Measurements from ENCODE around the gene SLC2A1.

The SLC2A1 gene

DNA sequence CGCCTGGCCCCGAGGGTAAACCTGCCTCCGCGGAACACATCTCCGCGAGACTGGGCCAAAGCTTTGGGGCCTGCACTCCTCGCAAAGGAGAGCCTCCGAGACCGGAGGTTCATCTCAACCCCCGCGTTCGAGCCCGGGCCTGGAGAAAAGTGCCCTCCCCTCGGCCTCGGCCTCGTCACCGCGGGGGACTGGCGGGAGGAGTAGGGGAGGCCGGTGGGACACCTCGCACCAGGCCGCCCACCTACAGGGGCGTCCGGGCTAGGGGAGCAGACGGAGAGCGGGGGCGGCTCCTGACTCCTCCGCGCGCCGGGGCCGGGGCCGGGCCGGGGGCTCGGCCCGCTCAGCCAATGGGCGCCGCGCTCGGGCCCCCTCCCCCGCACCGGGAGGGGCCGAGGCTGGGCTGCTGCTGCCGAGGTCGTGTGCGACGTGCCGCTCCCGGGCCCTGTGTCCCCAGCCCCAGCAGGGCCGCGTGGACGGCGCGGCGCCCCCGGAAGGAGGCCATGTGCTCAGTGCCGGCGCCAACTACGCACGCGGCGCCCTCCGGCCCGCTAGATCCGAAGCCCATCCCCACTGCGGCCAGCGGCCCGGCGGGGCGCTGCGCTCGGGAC is 684 bp downstream of the SLC2A1 start:
- peak; percentile 92 for DNase-seq

DNA sequence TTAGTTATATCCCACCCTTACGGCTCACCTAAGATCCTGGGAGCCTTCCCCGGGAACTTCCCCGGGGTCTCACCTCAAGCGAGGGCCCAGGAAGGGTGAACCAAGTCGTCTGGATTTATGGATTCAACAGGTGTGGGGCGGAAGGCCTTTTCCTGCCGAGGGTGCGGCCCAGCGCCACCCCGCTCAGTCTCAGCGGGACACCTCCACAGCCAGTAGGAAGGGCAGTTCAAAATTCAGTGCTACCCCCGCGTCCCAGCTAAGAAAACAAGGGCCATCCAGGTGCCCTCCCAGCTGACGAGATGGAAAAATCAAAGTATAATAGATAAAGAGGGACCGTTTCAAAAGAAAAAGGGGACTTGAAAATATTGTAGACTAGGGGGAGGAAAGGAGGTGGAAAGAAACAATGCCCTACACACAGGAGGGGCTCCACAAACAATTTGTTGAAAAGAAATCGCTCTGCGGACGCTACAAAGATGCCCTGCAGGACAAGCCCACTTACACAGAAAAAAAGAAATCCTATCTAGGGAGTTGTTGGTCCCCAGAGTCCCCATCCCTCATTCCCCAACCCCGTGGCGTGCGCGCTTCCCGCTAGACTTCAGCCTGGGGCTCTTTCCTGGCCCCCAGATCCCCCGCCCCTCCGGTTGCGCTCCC is 1.3 kb downstream of the SLC2A1 start:
- DNase-seq: peak; percentile 76

DNA sequence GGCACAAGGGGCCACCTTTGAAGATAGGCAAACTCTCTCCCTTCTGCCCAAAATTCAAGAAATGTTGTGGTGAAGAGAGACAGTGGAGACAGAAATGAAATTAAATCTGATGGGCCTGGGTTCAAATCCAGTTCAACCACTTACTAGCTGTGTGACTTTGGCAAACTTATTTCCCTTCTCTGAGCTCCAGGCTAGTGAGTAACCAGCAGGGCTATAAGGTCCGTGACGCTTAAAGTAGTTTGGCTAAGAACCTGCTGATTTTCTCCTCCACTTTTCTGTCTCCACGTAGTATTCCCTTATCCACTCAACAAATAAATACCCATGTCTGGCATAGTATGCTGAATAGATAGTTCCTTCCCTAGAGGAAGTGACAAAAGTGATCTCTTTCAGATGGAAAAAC is 1.9 kb downstream of the SLC2A1 start:
- DNase-seq: no peak

DNA sequence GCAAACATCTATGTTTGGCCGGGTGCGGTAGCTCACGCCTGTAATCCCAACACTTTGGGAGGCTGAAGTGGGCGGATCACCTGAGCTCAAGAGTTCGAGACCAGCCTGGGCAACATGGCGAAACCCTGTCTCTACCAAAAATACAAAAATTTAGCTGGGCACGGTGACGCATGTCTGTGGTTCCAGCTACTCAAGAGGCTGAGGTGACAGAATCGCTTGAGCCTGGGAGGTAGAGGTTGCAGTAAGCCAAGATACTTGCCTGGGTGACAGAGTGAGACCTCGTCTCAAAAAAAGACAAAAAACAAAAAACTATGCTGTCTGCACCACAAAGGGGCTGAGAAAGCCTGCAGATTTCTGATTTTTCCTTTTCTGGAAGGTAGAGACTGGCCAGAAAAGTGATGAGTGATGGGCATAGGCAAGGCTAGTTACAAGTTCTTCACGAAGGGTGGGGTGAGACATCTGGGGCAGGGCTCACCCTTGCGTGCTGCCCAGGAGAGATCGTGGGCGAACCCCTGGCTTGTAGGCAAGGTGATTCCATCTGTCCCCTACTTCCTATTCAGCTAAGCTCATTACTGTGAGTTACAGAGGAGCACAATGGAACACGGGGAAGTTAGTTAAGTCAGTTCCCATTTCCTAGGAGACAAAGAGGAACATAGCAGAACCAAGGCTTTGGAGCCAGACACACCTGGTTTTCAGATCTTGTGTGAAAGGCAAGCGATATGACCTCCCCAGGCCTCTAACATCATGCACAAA is 3.2 kb downstream of the SLC2A1 start:
- no peak for DNase-seq

DNA sequence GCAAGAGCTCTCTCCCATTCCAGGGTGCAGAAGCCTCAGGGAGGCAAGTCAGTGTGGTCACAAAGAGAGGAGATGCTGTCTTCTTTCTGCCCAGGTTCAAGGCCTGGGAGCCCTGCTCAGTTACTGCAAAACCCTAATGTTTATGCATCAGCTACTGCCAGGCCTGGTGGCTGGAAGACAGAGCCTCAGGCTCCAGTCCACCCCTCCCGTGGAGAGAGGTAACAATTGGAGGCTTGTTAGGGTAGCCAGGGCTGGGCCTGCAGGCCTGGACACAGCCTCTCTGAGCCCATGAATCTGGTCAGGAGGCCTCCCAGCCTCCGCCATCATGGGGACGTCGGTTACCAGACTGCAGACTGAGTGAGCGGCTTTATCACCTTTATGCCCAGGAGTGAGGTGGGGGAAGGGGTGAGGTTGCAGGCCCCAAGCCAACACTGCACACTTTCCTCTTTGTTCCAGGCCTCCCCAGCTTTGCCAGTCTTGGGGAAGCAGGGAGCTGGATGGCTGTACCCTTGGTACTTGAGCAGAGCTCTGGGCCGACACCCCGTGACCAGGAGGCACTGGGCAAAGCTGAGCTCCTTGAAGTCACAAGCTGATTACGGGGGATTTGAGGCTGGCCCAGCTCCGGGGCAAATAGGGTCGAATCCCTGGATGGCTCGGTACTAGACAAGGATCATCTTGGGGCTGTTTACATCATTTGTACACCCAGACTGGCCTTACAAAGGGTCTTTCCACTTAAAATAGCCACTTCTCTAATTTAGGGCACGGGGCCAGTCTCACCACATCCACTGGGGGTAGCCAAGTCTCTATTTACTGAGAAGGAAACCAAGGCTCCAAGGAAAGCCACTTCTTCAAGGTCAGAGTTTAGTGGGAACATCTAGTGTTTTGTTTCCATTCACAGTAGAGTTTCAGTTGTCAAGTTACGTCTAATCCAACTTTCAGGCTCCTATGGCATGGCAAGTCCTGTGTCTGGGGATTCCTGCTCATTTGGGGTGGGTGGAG is 5.2 kb downstream of the SLC2A1 start:
- no peak for DNase-seq

DNA sequence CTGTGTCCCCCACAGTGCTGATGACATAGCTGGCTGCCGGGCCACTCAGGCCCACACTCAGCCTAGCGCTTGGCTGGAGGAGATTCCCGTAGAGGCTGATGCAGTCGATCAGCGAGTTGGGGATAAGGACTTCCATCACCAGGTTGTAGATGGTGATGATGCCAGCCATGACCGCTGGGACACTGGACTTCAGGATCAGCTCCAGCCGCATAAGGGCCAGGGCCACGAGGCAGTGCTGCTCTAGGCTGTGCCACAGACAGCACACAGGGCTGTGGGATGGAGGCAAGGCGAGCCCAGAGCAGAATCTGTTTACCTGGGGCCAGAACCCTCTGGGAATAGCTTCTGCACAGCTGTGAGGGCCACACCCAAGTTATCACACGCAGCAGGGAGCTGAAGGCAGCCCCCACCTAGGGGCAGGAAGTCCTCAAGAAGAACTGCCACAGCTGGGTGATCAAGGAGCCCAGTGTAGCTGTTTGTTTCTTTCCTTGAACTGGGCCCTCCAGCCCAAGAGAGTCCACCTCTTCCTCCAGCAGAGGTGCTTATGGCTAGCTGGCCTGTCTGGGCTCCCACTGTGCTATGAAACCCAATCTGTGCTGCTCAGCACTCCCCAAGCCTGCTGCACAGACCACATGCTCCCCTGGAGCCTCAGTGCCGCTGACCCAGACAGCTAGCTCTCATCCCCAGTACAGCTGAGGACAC is 6.2 kb downstream of the SLC2A1 start:
- peak; percentile 78 for DNase-seq

DNA sequence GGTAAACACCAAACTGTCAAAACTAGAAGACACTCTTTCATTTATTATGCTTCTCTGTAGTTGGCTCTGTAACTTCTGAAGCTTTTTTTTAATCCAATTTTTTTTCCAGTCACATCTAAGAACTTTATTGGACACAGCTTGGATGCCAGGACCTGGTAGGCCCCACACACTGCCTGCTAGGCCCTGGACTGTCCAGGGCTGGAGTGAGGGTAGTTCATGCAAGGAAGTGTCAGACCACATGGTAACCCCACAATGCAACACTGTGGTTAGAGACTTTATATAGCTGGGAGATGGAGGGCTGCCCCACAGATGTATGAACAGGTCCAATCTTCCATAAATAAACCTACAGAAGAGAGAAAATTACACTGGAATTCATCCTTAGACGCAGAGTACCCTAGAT is 7.1 kb downstream of the SLC2A1 start:
- no peak for DNase-seq

DNA sequence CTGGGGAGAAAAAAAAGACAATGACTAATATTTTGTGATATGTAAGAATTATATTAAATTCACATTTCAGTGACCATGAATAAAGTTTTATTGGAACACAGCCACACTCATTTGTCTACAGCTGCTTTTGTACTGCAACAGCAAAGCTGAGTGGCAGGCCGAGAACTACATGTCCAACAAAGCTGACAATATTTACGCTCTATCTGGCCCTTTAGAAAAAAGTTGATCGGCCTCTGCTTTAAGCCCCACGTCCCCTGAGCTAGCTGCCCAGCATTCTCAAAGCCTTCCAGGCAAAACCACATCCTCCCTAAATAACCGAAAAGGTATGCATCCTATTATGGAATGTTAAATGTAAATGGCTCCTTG is 8.6 kb downstream of the SLC2A1 start:
- no peak for DNase-seq

DNA sequence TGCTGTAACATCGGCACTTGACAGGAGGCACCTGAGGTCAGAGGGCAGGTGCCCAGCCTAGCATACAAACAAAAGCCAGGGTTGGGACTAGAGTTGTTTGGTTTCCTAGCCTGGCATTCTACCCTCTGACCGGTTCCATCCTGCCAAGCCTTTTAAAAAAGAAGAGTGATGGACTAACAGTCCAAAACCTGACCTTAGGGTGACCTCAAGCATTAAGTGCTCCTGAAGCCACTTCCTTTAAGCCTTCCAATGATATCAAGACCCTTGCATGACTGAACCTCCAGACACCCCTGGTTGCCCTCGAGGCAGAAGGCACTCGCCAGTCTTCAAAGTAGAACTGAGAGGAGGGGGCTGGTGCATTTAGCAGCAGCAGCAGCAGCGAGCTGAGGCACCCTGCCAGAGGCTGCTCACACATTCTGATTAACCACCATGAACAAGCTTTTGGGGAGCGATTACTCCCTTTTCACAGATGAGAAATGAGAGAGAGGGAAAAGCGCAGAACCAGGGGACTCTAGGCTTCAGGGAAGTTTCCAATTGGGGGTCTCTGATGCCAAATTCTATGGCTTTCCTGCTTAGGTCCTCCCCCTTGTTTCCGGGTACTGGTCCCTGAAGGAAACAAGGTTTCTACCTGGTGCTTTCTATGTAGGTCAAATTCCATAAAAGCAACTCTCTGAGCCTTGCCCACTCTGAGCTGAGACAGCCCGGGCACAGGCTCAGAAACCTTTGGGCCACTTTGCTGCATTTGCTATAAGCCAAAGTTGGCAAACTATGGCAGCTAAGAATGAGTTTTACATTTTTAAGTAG is 9.2 kb downstream of the SLC2A1 start:
- DNase-seq: no peak

DNA sequence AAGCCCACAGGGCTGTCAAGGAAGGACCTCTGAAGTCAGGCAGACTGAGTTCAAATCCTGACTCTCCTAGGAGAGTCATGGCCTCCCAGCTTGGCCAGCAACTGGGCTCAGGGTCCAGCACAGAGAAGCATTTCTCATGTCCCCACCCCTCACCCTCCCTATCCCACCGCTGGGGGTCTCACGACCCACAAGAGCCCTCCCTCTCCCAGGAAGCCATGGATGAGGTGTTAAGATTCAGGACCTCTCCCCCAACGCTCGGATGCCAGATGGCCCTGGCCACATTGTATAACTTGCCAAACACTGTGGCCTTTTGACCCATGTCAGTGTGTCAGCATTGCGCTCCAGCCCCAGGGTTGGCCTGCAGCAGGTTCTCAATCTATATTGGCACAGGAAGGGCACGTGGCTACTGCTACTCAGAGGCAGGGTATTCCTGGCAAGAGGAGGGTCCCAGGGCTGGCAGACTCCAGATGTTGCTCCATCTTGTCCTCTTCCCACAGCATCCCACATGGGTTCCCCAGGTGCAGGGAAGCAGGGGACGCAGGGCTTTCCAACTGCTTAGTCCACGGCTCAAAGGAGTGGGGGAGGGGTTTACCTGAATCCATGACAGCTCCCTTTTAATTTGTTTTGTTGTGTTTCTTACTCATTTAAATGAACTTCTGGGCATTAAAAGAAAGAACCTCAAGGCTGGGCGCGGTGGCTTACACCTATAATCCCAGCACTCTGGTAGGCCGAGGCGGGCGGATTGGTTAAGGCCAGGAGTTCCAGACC is 10.5 kb downstream of the SLC2A1 start:
- no peak for DNase-seq

DNA sequence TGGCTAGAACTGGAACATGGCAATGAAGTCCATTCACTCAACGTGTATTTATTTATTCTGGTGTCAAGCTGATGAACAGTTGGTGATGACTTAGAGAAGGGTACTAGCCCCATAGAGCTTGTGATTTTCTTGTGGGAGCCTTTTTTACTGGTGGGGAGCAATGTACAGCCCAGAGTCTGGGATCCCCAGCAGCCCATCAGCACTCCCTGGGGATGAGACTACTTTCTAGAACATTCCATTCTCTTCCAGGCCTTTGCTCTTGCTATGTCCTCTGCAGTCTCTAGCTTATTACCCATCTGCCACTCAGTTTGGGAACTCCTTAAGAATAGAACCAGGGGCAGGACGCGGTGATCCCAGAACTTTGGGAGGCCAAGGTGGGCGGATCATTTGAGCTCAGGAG is 11.6 kb downstream of the SLC2A1 start:
- DNase-seq: no peak

DNA sequence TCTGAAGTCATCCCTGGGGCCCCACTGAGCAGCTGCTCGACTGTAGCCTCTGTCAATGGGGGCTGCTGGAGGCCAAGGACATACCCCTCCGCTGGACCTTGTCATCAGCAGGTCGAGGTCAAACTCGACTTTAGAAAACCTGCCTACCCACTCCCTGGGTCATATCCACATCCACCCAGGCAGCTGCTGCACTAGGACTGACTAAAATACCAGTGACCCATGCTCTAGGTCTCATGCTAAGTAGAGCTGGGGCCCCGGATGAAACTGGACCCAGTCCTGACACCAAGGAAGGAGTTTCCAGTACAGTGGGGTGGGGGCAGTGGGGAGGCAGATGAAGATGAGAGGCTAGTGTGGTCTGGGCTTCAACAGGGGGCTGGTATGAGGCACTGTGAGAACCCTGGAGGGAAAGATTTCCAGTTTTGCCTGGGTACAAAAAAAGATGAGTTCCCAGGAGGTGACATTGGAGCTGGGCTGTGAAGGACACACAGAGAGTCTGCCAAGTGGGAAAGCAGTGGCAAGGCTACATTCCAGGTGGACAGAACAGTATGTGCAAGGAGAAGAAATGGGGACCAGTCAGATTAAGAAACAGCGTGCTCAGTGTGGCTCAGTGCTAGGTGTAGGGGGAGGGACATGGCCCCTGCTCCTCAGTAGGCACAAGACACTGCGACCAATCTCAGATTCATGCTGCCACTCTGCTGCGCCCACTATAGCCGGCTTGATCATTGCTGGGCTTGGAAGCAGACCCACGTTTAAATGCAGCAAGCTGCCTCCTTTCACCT is 12.4 kb downstream of the SLC2A1 start:
- DNase-seq: no peak

DNA sequence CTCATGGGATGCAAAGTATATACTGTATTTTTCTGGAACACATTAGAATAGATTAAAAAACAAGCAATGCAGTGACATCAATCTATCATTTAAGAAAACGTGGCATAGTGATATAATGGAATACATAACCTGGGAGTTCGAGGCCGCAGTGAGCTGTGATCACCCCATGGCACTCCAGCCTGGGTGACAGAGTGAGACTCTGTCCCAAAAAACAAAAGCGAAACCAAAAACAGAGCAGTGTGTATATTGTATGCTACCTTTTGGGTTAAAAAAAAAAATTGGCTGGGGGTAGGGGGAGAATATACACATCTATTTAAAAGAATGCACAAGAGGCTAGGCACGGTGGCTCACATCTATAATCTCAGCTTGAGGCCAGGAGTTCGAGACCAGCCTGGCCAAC is 13.5 kb downstream of the SLC2A1 start:
- no peak for DNase-seq

DNA sequence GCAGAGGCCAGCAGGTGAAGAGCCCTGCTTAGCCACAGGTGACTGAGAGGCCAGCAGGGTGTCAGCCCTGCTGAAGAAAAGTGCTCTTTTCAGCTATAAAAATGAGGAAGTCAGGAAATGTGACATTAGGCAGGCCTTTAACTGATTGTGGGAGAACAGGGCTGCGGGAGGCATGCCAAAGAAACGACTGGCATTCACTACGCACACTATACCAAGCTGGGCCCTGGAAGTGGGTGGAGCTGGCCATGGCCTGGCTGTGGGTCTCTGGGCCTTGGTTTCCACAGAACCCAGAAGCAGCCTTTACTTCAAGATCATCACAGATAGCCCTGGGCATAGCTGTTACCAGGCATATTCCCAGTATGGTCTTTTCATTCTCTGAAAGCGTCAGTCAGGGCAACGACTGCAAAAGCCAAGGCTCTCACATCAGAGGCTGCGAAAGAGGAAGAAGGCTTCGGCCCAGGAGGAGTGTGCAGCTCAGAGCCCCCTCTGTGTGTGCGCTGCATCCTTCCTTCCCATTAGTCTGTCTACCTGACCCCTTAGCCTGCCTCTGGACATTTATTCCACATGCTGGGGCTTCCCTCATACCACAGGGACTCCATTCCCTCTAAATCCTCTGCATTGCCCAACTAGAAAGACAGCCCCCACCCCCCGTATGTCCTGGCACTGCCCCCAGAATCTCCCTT is 14.3 kb downstream of the SLC2A1 start:
- no peak for DNase-seq

DNA sequence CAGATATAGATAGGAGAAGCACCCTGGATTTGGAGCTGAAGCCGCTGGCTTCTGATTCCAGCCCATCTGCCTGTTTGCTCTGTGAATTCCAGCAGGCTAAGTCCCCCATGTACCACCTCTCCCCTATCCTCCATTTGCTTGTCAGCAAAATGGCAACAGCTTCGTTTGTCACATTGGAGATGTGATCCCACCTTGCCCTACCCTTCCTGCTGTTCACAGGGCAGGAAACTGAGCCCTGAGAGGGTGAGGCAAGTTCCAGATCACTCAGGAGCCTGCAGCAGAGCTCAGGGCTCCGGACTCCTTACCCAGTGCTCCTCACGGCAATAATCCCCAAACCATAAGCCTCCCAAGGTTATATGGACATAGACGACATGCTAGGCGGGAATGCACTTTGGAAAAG is 14.9 kb downstream of the SLC2A1 start:
- DNase-seq: no peak

DNA sequence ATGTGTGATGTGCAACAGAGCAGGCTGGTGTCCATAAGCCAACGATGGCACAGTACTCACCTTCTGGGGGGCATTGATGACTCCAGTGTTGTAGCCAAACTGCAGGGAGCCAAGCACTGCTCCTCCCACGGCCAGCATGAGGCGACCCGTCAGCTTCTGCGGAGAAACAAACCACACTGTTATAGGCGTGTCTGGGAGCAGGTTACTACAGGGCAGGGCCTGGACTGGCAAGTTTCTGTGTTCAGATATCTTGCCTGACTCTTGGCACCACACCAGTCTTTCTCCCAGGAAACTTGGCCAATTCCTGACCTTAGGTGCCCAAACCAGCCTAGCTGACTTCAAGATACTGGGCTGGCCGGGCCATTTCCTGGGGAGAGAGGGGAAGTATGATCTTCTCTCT is 15.5 kb downstream of the SLC2A1 start:
- peak; percentile 87 for DNase-seq

DNA sequence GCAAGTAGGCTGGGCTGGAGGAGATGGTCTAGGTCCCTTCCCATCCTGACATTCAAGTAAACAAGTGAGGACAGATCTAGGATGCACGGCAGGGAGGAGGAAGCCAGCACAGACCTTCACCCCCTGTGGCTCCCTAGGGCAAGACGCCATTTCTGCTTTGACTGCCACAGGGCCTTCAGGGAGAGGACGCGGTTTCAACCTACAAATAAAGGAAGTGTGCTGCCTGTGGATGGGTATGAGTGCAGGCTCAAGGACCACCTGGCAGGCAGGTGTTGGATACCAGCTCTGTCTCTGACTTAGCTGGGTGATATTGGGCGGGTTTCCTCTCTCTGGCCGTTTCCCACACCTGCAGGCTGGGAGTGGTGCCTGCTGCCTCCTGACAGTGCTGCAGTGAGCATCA is 16.2 kb downstream of the SLC2A1 start:
- DNase-seq: peak; percentile 100

DNA sequence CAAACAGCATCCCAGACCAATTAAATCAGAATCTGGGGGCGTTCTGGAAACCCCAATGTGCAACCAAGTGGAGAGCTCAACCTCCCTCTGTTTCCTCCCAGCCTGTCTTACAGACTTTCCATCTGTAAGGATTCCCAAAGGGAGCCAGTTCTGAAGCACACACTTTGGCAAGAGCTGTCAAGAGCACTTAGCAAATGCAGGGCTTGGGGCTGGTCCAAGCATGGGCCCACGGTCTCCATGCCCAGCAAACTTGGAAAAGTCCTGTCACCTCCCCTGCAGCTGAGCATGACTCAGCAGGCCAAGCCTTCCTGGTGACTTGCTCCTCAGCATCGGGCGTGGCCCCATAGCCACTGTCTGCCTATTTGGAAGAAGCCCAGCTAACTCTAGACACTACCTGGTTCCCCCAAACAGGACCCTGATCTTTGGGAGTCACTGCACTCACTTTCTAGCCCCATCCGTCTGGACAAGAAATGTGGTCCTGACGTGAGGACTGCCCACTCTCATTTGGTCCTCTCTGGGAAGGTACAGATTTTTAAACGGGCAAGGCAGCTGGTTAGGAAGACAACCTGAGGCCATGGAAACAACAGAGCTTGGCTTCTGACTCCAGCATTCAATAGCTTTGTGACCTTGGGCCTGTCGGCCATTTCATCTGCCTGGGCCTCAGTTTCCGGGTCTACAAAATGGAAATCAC is 16.9 kb downstream of the SLC2A1 start:
- peak; percentile 99 for DNase-seq
